Testis (tissue), 2 donors: Measurements from ENCODE around the gene TMEM219.

Experiments
- CTCF ChIP-seq, 3 experiments: fragments of 450-650 bp in 2 of 3; fragments of 200-600 bp in 1 of 3; sonication (generic) in 1 of 3; IDR thresholded peaks; one replicate each; pipeline ENCODE4 v1.5.1; 2016 to 2019; ENCODE audit warnings: antibody characterized with exemption in 3 of 3, mild to moderate bottlenecking in 2 of 3, moderate library complexity in 1 of 3
- POLR2A ChIP-seq: fragments of 450-650 bp; IDR thresholded peaks from one replicate; pipeline ENCODE4 v1.6.1; 2017; ENCODE audit warnings: antibody characterized with exemption, mild to moderate bottlenecking, moderate library complexity

- TF ChIP-seq CTCF (IDR thresholded peaks at IDR 0.05) (no peak), POLR2A (no peak)
These were observed 12.6 kb downstream of the TMEM219 start for GRCh38 chr16:29974291-29975133.
